Measurements from ENCODE around the gene MGME1. TPM values are rescaled to one million over a fixed set of nuclear protein-coding genes. Genes with fewer than 3 reads are reported as not detected.

The MGME1 gene
- total and polyA plus RNA-seq, 5 donors from 2014 or later = 10.6 to 19.2 (median 15.2) TPM

- H3K36me3 ChIP-seq (ENCODE audit: control insufficient read depth, insufficient read depth, low read length) = peaks cover 9% of the 10 kb centered on the region
- no peak overlapping the region for H3K27ac ChIP-seq (ENCODE audit: insufficient read depth, low read length, poor library complexity, severe bottlenecking)
- H3K4me3 ChIP-seq (ENCODE audit: low read depth, low read length) = no peak overlapping the region
- H3K9me3 ChIP-seq (ENCODE audit: control insufficient read depth in 2 of 2, low read length in 2 of 2) = no peaks in the 10 kb centered on the region
- DNase-seq (peak in 1 of 3 donors; percentile 71), ATAC-seq (ENCODE audit: low read depth in 2 of 2) (peak in 1 of 2 donors; percentile 34)
- no peaks in the 10 kb centered on the region for H3K27me3 ChIP-seq (ENCODE audit: control insufficient read depth, insufficient read depth, low read length)
- Mint-ChIP-seq H3K27me3 (peaks cover 4% of the 10 kb centered on the region), H3K36me3 (peaks cover 17% of the 10 kb centered on the region), H3K9me3 (no peaks in the 10 kb centered on the region), H3K4me3 (no peak overlapping the region), H3K27ac (peak overlapping the region in 1 of 3 donors; percentile 52), H3K4me1 (peaks cover 6 to 22% (median 15%) of the 10 kb centered on the region in 4 donors)
- H3K4me1 ChIP-seq (ENCODE audit: control insufficient read depth, insufficient read depth, low read length, poor library complexity, severe bottlenecking) = peaks cover 3% of the 10 kb centered on the region
Observed at GRCh38 chr20:17992847-17993513, 24.2 kb downstream of the MGME1 start.

GRCh38 chr20:17993546-17993945, 24.7 kb downstream of the MGME1 start:
- Mint-ChIP-seq H3K4me3 (no peak overlapping the region), H3K4me1 (peaks cover 6 to 19% (median 13%) of the 10 kb centered on the region in 4 donors)

GRCh38 chr20:17995967-17996819, 27.4 kb downstream of the MGME1 start:
- H3K36me3 Mint-ChIP-seq = no peaks in the 10 kb centered on the region
- peaks cover 3% of the 10 kb centered on the region for H3K4me1 ChIP-seq (ENCODE audit: control insufficient read depth, insufficient read depth, low read length, poor library complexity, severe bottlenecking)
- peak; percentile 15 to 71 (median 65) for DNase-seq

More at GRCh38 chr20:17993546-17993945, 24.7 kb downstream of the MGME1 start:
- peaks cover 3% of the 10 kb centered on the region for H3K4me1 ChIP-seq (ENCODE audit: control insufficient read depth, insufficient read depth, low read length, poor library complexity, severe bottlenecking)
- Mint-ChIP-seq H3K27ac (no peak overlapping the region), H3K9me3 (no peaks in the 10 kb centered on the region), H3K27me3 (peaks cover 4% of the 10 kb centered on the region), H3K36me3 (peaks cover 11% of the 10 kb centered on the region)
- H3K27ac ChIP-seq (ENCODE audit: insufficient read depth, low read length, poor library complexity, severe bottlenecking) = no peak overlapping the region
- no peak overlapping the region for H3K4me3 ChIP-seq (ENCODE audit: low read depth, low read length)
- no peaks in the 10 kb centered on the region for H3K27me3 ChIP-seq (ENCODE audit: control insufficient read depth, insufficient read depth, low read length)
- ATAC-seq (ENCODE audit: low read depth in 2 of 2) (no peak), DNase-seq (no peak)
- H3K36me3 ChIP-seq (ENCODE audit: control insufficient read depth, insufficient read depth, low read length) = peaks cover 9% of the 10 kb centered on the region
- no peaks in the 10 kb centered on the region for H3K9me3 ChIP-seq (ENCODE audit: control insufficient read depth in 2 of 2, low read length in 2 of 2)

GRCh38 chr20:17998446-17998845, 29.6 kb downstream of the MGME1 start:
- H3K4me1 ChIP-seq (ENCODE audit: control insufficient read depth, insufficient read depth, low read length, poor library complexity, severe bottlenecking) = peaks cover 3% of the 10 kb centered on the region
- H3K36me3 ChIP-seq (ENCODE audit: control insufficient read depth, insufficient read depth, low read length) = no peaks in the 10 kb centered on the region
- H3K27me3 ChIP-seq (ENCODE audit: control insufficient read depth, insufficient read depth, low read length) = no peaks in the 10 kb centered on the region
- H3K4me1 Mint-ChIP-seq = peaks cover 6 to 8% (median 7%) of the 10 kb centered on the region in 4 donors
- H3K27ac Mint-ChIP-seq = peak overlapping the region in 1 of 3 donors; percentile 66
- no peaks in the 10 kb centered on the region for H3K9me3 ChIP-seq (ENCODE audit: control insufficient read depth in 2 of 2, low read length in 2 of 2)
- H3K27me3 Mint-ChIP-seq = peaks cover 18% of the 10 kb centered on the region
- H3K4me3 ChIP-seq (ENCODE audit: low read depth, low read length) = no peak overlapping the region
- DNase-seq = no peak
- no peaks in the 10 kb centered on the region for H3K36me3 Mint-ChIP-seq
- H3K9me3 Mint-ChIP-seq = no peaks in the 10 kb centered on the region
- no peak for ATAC-seq (ENCODE audit: low read depth in 2 of 2)
- no peak overlapping the region for H3K27ac ChIP-seq (ENCODE audit: insufficient read depth, low read length, poor library complexity, severe bottlenecking)
- H3K4me3 Mint-ChIP-seq = no peak overlapping the region

More at GRCh38 chr20:17995967-17996819, 27.4 kb downstream of the MGME1 start:
- no peaks in the 10 kb centered on the region for H3K9me3 Mint-ChIP-seq
- H3K27ac ChIP-seq (ENCODE audit: insufficient read depth, low read length, poor library complexity, severe bottlenecking) = no peak overlapping the region
- H3K4me1 Mint-ChIP-seq = peaks cover 6 to 19% (median 12%) of the 10 kb centered on the region in 4 donors
- peaks cover 14% of the 10 kb centered on the region for H3K27me3 Mint-ChIP-seq
- no peaks in the 10 kb centered on the region for H3K36me3 ChIP-seq (ENCODE audit: control insufficient read depth, insufficient read depth, low read length)
- no peak overlapping the region for H3K4me3 Mint-ChIP-seq
- peak overlapping the region; percentile 27 for H3K4me3 ChIP-seq (ENCODE audit: low read depth, low read length)
- no peaks in the 10 kb centered on the region for H3K9me3 ChIP-seq (ENCODE audit: control insufficient read depth in 2 of 2, low read length in 2 of 2)
- peak; percentile 75 to 87 for ATAC-seq (ENCODE audit: low read depth in 2 of 2)
- H3K27me3 ChIP-seq (ENCODE audit: control insufficient read depth, insufficient read depth, low read length) = no peaks in the 10 kb centered on the region
- H3K27ac Mint-ChIP-seq = no peak overlapping the region

GRCh38 chr20:17999566-17999965, 30.7 kb downstream of the MGME1 start:
- Mint-ChIP-seq H3K27me3 (peaks cover 18% of the 10 kb centered on the region), H3K4me3 (no peak overlapping the region), H3K4me1 (peaks cover 6 to 8% (median 7%) of the 10 kb centered on the region in 4 donors), H3K36me3 (no peaks in the 10 kb centered on the region), H3K27ac (no peak overlapping the region), H3K9me3 (no peaks in the 10 kb centered on the region)
- H3K4me3 ChIP-seq (ENCODE audit: low read depth, low read length) = no peak overlapping the region
- no peak overlapping the region for H3K27ac ChIP-seq (ENCODE audit: insufficient read depth, low read length, poor library complexity, severe bottlenecking)
- ATAC-seq (ENCODE audit: low read depth in 2 of 2) (no peak), DNase-seq (no peak)
- no peaks in the 10 kb centered on the region for H3K36me3 ChIP-seq (ENCODE audit: control insufficient read depth, insufficient read depth, low read length)
- no peaks in the 10 kb centered on the region for H3K27me3 ChIP-seq (ENCODE audit: control insufficient read depth, insufficient read depth, low read length)
- peaks cover 3% of the 10 kb centered on the region for H3K4me1 ChIP-seq (ENCODE audit: control insufficient read depth, insufficient read depth, low read length, poor library complexity, severe bottlenecking)
- H3K9me3 ChIP-seq (ENCODE audit: control insufficient read depth in 2 of 2, low read length in 2 of 2) = no peaks in the 10 kb centered on the region

GRCh38 chr20:18001131-18001921, 32.5 kb downstream of the MGME1 start:
- DNase-seq (no peak), ATAC-seq (ENCODE audit: low read depth in 2 of 2) (no peak)
- no peaks in the 10 kb centered on the region for H3K36me3 Mint-ChIP-seq
- Histone ChIP-seq H3K27me3 (ENCODE audit: control insufficient read depth, insufficient read depth, low read length) (no peaks in the 10 kb centered on the region), H3K36me3 (ENCODE audit: control insufficient read depth, insufficient read depth, low read length) (no peaks in the 10 kb centered on the region), H3K9me3 (ENCODE audit: control insufficient read depth in 2 of 2, low read length in 2 of 2) (no peaks in the 10 kb centered on the region), H3K4me1 (ENCODE audit: control insufficient read depth, insufficient read depth, low read length, poor library complexity, severe bottlenecking) (no peaks in the 10 kb centered on the region), H3K4me3 (ENCODE audit: low read depth, low read length) (no peak overlapping the region), H3K27ac (ENCODE audit: insufficient read depth, low read length, poor library complexity, severe bottlenecking) (no peak overlapping the region)
- peaks cover 22% of the 10 kb centered on the region for H3K27me3 Mint-ChIP-seq
- H3K27ac Mint-ChIP-seq = peak overlapping the region in 1 of 3 donors; percentile 2
- H3K4me3 Mint-ChIP-seq = no peak overlapping the region
- peaks cover 0 to 1% (median under 1%) of the 10 kb centered on the region in 4 donors for H3K4me1 Mint-ChIP-seq
- H3K9me3 Mint-ChIP-seq = no peaks in the 10 kb centered on the region

- Mint-ChIP-seq H3K27me3 (peaks cover 17% of the 10 kb centered on the region), H3K27ac (no peak overlapping the region), H3K36me3 (no peaks in the 10 kb centered on the region)
Observed at GRCh38 chr20:18003897-18004296, 35.1 kb downstream of the MGME1 start.

More at GRCh38 chr20:18003897-18004296, 35.1 kb downstream of the MGME1 start:
- no peaks in the 10 kb centered on the region for H3K27me3 ChIP-seq (ENCODE audit: control insufficient read depth, insufficient read depth, low read length)
- Mint-ChIP-seq H3K9me3 (no peaks in the 10 kb centered on the region), H3K4me1 (no peaks in the 10 kb centered on the region), H3K4me3 (no peak overlapping the region)
- H3K36me3 ChIP-seq (ENCODE audit: control insufficient read depth, insufficient read depth, low read length) = no peaks in the 10 kb centered on the region
- ATAC-seq (ENCODE audit: low read depth in 2 of 2) (no peak), DNase-seq (no peak)
- H3K4me1 ChIP-seq (ENCODE audit: control insufficient read depth, insufficient read depth, low read length, poor library complexity, severe bottlenecking) = no peaks in the 10 kb centered on the region
- no peak overlapping the region for H3K4me3 ChIP-seq (ENCODE audit: low read depth, low read length)
- H3K9me3 ChIP-seq (ENCODE audit: control insufficient read depth in 2 of 2, low read length in 2 of 2) = no peaks in the 10 kb centered on the region
- H3K27ac ChIP-seq (ENCODE audit: insufficient read depth, low read length, poor library complexity, severe bottlenecking) = no peak overlapping the region

All from CD4-positive, CD25-positive, alpha-beta regulatory T cell (primary cell).